PFSK-1 (cell line): ENCODE data around the gene NAB1. TPM values are rescaled to one million over a fixed set of nuclear protein-coding genes. Genes with fewer than 3 reads are reported as not detected.

Experiments used
- FOXP2 ChIP-seq: optimal IDR thresholded peaks from 2 replicates; pipeline ENCODE3; 2011; ENCODE audit warnings: borderline replicate concordance, control low read depth, inconsistent platforms; ENCODE audit not compliant: insufficient read depth; ENCODE audit errors: extremely low read length, extremely low read depth
- POLR2AphosphoS5 ChIP-seq: IDR thresholded peaks from 2 replicates; pipeline ENCODE4 v1.6.1; 2012; ENCODE audit warnings: low read depth, mild to moderate bottlenecking, control low read depth, low read length, moderate library complexity
- SIN3A ChIP-seq: IDR thresholded peaks from 2 replicates; pipeline ENCODE4 v1.6.1; 2012; ENCODE audit warnings: mild to moderate bottlenecking, low read length, moderate library complexity, borderline replicate concordance; ENCODE audit not compliant: insufficient read depth
- TAF1 ChIP-seq: IDR thresholded peaks from 2 replicates; pipeline ENCODE4 v1.6.1; 2012; ENCODE audit warnings: low read length, control low read depth, borderline replicate concordance; ENCODE audit not compliant: insufficient read depth
- polyA plus RNA-seq: library from polyadenylated mRNA; unstranded; fragments of >200 nt; gene quantifications from one replicate; pipeline ENCODE4 v1.2.1, GENCODE V29; 2012; ENCODE audit warnings: low read depth, missing spikeins; ENCODE audit not compliant: insufficient read length
- TF ChIP-seq, protein P1 (sequence below), 2 experiments: IDR thresholded peaks; 2 replicates each; pipeline versions ENCODE4 v1.6.1 to v1.8.0; 2011 to 2012; ENCODE audit warnings: low read depth in 2 of 2, low read length in 2 of 2, control low read depth in 1 of 2, inconsistent platforms in 1 of 2, mild to moderate bottlenecking in 1 of 2, moderate library complexity in 1 of 2; ENCODE audit not compliant: insufficient read depth in 1 of 2

Gene NAB1, protein sequence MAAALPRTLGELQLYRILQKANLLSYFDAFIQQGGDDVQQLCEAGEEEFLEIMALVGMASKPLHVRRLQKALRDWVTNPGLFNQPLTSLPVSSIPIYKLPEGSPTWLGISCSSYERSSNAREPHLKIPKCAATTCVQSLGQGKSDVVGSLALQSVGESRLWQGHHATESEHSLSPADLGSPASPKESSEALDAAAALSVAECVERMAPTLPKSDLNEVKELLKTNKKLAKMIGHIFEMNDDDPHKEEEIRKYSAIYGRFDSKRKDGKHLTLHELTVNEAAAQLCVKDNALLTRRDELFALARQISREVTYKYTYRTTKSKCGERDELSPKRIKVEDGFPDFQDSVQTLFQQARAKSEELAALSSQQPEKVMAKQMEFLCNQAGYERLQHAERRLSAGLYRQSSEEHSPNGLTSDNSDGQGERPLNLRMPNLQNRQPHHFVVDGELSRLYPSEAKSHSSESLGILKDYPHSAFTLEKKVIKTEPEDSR
- polyA plus RNA-seq = 5.7 TPM

DNA sequence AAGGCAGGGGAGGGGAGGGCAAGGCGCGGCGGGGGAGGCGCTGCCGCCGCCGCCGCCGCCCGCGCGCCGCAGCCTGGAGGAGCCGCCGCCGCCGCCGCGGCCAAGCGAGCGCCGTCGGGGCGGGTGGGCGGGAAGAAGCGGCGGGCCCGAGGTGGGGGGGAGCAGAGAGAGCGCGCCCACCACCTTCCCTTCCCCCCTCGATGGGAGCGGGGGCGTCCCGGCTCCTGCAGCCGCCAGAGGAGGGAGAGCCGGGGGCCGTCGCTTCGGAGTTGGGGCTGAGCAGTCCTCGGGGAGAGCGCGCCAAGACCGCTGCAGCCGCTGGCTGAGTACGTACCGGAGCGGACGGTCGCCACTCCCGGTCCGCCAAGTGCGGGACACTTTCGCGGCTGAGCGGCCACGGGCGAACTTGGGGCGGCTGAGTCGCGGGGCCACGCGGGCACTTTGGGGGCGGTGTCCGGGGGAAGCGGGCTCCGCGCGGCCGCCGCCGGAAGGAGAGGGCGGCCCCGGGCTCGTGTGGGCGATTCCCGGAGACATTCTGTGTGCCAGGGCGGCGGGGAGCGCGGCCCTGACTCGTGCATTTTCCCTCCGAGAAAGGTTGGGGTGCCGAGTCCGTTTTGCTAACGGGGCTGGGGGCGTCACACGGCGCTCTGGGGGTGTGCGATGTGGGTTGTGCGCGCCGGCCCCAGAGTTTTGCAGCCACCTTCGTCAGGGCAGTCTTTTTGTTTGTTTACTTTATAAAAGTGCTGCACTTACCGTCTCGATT, at the start of gene NAB1:
Gene NAB1 (plus strand): TSS at position 49 of the 763 bp plus-strand sequence. CDS start 10,094 bp downstream, outside the sequence.
- TF ChIP-seq TAF1 (no peak), POLR2AphosphoS5 (no peak), FOXP2 (peak; percentile 60), SIN3A (no peak; the same call in 1 of the 2 replicates)
- TF ChIP-seq, protein P1, sequence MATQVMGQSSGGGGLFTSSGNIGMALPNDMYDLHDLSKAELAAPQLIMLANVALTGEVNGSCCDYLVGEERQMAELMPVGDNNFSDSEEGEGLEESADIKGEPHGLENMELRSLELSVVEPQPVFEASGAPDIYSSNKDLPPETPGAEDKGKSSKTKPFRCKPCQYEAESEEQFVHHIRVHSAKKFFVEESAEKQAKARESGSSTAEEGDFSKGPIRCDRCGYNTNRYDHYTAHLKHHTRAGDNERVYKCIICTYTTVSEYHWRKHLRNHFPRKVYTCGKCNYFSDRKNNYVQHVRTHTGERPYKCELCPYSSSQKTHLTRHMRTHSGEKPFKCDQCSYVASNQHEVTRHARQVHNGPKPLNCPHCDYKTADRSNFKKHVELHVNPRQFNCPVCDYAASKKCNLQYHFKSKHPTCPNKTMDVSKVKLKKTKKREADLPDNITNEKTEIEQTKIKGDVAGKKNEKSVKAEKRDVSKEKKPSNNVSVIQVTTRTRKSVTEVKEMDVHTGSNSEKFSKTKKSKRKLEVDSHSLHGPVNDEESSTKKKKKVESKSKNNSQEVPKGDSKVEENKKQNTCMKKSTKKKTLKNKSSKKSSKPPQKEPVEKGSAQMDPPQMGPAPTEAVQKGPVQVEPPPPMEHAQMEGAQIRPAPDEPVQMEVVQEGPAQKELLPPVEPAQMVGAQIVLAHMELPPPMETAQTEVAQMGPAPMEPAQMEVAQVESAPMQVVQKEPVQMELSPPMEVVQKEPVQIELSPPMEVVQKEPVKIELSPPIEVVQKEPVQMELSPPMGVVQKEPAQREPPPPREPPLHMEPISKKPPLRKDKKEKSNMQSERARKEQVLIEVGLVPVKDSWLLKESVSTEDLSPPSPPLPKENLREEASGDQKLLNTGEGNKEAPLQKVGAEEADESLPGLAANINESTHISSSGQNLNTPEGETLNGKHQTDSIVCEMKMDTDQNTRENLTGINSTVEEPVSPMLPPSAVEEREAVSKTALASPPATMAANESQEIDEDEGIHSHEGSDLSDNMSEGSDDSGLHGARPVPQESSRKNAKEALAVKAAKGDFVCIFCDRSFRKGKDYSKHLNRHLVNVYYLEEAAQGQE (IDR thresholded peaks at IDR 0.05; ENCODE audit: insufficient read depth in 1 of 2, low read depth in 2 of 2, low read length in 2 of 2) = no peak

DNA sequence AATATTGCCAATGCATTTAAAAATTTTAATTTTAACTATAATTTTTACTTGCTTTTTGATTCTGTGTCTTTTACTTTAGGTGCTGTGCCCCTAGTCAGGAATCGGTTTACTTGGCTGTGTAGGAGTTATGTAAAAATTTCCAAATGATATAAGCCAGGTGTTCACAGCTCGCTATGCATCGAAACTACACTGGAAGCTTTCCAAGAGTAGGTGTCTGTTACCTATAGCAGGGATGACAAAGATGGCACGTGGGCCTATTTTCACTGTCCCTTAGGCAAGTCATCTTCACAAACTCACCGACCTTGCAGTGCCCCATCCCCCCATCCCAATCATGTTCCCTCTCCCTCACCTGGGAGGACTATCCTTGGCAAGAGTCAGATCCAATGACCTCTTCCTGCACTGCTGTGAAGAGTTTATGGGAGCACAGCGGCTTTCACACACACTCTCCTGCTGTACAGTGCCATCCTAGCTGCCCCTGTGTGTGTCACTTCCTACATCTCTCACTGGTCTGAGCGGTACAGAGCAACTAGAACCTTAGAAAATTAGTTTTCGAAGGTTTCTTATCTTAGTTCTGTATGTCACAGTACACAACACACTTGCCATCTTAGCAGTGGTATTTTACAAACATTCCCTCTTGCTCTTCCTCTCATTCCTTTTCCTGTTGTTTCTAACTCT, 49.2 kb upstream of the NAB1 start:
- TF ChIP-seq FOXP2 = no peak

DNA sequence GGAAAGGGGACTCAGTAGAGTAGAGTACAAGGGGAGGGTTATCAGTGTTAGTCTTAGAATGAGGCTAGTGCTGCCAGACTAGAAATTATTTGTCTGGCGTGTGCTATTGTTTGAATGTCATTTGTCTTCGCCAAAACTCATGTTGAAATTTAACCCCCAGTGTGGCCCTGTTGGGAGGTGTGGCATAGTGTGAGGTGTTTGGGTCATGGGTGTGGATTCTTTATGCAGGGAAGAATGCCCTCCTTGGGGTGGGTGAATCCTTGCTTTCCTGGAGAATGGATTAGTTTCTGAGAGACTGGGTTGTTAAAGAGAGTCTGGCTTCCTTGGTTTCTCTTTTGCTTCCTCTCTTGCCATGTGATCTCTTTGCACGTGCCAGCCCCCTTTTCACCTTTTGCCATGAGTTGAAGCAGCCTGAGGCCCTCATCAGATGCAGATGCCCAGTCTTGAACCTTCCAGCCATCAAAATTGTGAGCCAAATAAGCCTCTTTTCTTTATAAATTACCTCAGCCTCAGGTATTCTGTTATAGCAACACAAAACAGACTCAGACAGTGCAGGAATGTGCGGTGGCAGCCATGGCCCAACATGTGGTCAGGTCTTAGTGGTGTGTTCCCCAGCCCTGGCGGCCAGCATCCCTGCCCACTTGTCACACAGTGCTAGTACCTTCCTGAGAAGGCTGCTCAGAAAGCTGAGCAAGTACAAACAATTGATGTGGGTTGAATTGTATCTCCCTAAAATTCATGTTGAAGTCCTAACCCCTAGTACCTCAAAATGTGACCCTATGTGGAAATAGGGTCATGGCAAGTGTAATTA, 48.4 kb upstream of the NAB1 start:
- TF ChIP-seq, protein P1 (IDR thresholded peaks at IDR 0.05; ENCODE audit: insufficient read depth in 1 of 2, low read depth in 2 of 2, low read length in 2 of 2) = no peak
- no peak for TF ChIP-seq SIN3A
- TF ChIP-seq POLR2AphosphoS5 = no peak
- no peak for TF ChIP-seq TAF1
- TF ChIP-seq FOXP2 = no peak

DNA sequence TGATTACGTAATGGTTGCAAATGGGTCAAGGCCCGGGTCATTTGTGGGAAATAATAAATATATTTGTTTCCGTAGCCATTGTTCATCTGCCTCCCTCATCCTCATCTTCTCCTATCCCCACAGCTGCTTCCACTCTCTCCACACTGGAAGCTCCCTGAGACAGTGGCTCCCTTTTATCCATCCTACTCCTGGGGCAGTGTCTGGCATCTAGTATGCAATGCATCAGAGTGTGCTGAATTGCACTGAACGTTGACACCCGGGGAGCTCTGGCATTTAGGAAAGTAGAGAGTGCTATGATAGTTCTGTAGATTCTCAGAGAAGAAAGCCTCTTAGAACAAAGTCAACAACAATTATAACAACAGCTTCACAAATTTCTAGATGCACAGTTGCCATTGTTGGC, 45.5 kb upstream of the NAB1 start:
- no peak for TF ChIP-seq TAF1
- TF ChIP-seq, protein P1 (IDR thresholded peaks at IDR 0.05; ENCODE audit: insufficient read depth in 1 of 2, low read depth in 2 of 2, low read length in 2 of 2) = no peak
- no peak for TF ChIP-seq SIN3A
- no peak for TF ChIP-seq POLR2AphosphoS5
- no peak for TF ChIP-seq FOXP2
